Measurements from ENCODE around the gene POLN.
A peak's percentile ranks its signal among the peaks of the same experiment; 100 is the strongest.
"Not testable (repeated sequence)": the region's sequence is repeated elsewhere in the genome, so short reads cannot be mapped to it uniquely, and the experiment has no call there.

The POLN gene

DNA sequence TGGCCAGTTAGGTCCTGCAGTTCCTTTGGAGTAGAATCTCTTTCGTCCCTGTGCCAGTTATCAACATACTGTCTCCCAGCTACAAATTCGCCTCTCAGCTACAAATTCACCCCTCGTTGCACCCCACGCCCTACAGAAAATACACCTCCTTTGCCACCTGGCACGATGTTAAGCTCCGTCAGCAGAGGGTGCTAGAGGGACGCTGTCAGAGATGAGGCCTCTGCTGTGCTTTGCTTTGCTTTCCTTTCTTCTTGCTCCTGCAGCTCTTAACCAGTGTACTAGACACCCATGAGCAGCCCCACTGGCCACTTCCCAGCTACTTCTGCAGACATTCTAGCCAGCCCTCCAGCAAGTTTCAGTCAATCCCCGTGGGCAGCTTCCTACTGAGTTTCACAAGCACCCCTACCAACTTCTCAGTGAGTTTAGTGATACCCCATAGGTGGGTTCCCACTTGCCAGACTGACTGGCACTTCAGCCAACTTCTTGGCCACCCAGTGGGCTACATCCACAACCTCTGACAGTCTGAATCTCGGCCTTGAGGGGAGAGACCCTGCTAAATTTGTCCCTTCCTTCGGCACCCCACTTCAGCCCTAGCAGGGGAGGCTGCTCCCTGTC lies 21.8 kb downstream of the POLN start:
- in situ Hi-C loops (cut with HindIII; ENCODE audit: low pct_ligation_motif_present, low sequenced_read_pairs), result no loop called here
- H3K36me3 ChIP-seq (replicated peaks), result no peaks in the 10 kb centered on the region
- no peaks in the 10 kb centered on the region for H3K27me3 ChIP-seq (replicated peaks)
- peak; percentile 63 for DNase-seq
- H3K4me3 ChIP-seq (ENCODE audit: low read depth, low read length), result no peak overlapping the region
- peak; percentile 96 for TF ChIP-seq CTCF (IDR thresholded peaks at IDR 0.05; ENCODE audit: low read depth, low read length, missing control alignments)
- H3K27ac ChIP-seq, result no peak overlapping the region

DNA sequence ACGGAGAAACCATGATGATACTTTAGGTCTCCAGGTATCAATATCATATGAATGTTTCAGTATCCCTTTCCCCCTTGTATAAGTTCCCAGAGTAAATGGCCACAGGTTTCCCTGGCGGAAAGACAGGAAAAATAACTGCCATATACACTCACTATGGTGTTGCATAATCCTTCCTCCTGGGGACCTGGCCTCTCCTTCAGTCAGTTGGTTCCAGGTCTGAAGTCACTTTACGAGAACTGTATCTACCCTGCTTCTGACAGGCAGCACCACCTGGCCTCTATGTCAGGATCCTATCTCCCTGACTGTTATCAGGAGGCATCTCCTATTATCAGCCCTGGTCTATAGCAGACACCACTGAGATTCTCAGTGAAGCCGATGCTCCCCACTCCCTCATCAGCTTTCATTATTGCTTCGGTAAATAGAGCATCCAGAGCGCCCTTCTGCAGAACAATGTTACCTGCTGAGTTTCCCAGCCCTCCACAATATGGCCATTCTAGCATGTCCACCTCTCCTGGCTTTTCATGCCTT lies 22.6 kb downstream of the POLN start:
- in situ Hi-C loops (cut with HindIII; ENCODE audit: low pct_ligation_motif_present, low sequenced_read_pairs), result no loop called here
- Histone ChIP-seq H3K36me3 (replicated peaks) (no peaks in the 10 kb centered on the region), H3K27me3 (replicated peaks) (no peaks in the 10 kb centered on the region), H3K27ac (no peak overlapping the region), H3K4me3 (ENCODE audit: low read depth, low read length) (no peak overlapping the region)
- TF ChIP-seq CTCF (IDR thresholded peaks at IDR 0.05; ENCODE audit: low read depth, low read length, missing control alignments), result no peak
- DNase-seq, result no peak

GRCh38 chr4:2218436-2218835 lies 23.5 kb downstream of the POLN start:
- H3K27ac ChIP-seq, result no peak overlapping the region
- DNase-seq, result no peak
- in situ Hi-C loops (cut with HindIII; ENCODE audit: low pct_ligation_motif_present, low sequenced_read_pairs), result no loop called here
- no peaks in the 10 kb centered on the region for H3K27me3 ChIP-seq (replicated peaks)
- H3K4me3 ChIP-seq (ENCODE audit: low read depth, low read length), result no peak overlapping the region
- no peak for TF ChIP-seq CTCF (IDR thresholded peaks at IDR 0.05; ENCODE audit: low read depth, low read length, missing control alignments)
- no peaks in the 10 kb centered on the region for H3K36me3 ChIP-seq (replicated peaks)

DNA sequence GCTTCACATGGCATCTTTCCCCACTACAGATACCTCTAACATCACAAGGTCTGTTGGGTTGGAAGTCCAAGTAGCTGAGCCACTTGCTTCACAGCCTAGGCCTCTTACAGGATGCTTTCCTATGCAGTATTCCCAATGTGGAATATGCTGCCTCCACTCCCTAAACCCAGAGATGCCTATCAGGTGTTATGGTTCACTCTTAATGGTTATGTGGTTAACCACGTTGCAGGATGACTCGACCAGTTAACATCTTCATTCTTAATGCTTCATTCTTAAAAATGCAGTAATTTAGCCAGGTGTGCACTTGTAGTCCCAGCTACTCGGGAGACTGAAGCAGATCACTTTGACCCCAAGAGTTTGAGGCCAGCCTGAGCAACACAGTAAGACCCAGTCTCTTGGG lies 24.2 kb downstream of the POLN start:
- TF ChIP-seq CTCF (IDR thresholded peaks at IDR 0.05; ENCODE audit: low read depth, low read length, missing control alignments), result no peak
- Histone ChIP-seq H3K36me3 (replicated peaks) (no peaks in the 10 kb centered on the region), H3K4me3 (ENCODE audit: low read depth, low read length) (no peak overlapping the region), H3K27me3 (replicated peaks) (no peaks in the 10 kb centered on the region), H3K27ac (no peak overlapping the region)
- in situ Hi-C loops (cut with HindIII; ENCODE audit: low pct_ligation_motif_present, low sequenced_read_pairs), result no loop called here
- DNase-seq, result no peak

- H3K27ac ChIP-seq, result no peak overlapping the region
- in situ Hi-C loops (cut with HindIII; ENCODE audit: low pct_ligation_motif_present, low sequenced_read_pairs), result no loop called here
- no peaks in the 10 kb centered on the region for H3K36me3 ChIP-seq (replicated peaks)
- DNase-seq, result no peak
- no peaks in the 10 kb centered on the region for H3K27me3 ChIP-seq (replicated peaks)
- no peak overlapping the region for H3K4me3 ChIP-seq (ENCODE audit: low read depth, low read length)
- TF ChIP-seq CTCF (IDR thresholded peaks at IDR 0.05; ENCODE audit: low read depth, low read length, missing control alignments), result no peak
Measured at GRCh38 chr4:2212831-2213230, 29.1 kb downstream of the POLN start.

DNA sequence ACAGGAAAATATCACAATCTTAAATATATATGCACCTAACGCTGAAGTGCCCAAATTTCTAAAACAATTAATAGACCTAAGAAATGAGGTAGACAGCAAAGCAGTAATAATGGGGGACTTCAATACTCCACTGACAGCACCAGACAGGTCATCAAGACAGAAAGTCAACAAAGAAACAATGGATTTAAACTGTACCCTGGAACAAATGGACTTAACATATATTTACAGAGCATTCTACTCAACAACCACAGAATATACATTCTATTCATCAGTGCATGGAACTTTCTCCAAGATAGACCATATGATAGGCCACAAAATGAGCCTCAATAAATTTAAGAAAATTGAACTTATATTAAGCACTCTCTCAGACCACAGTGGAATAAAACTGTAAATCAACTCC lies 39.1 kb downstream of the POLN start:
- in situ Hi-C loops (cut with HindIII; ENCODE audit: low pct_ligation_motif_present, low sequenced_read_pairs); DNase-seq; H3K27ac ChIP-seq; H3K4me3 ChIP-seq (ENCODE audit: low read depth, low read length); H3K36me3 ChIP-seq (replicated peaks); H3K27me3 ChIP-seq (replicated peaks): not testable (repeated sequence)

Data from brain microvascular endothelial cell (primary cell).